IMR-90 (cell line): Measurements from ENCODE around the gene AFG1L. TPM values are rescaled to one million over a fixed set of nuclear protein-coding genes. Genes with fewer than 3 reads are reported as not detected.

Experiments
- ATAC-seq: fragments of 200-7000 bp; cut with Tn5 transposase; 2 replicates; pipeline ENCODE4 v1.9.1; 2020; ENCODE audit warnings: low read depth, mild to moderate bottlenecking, moderate library complexity
- BruUV-seq: library from RNA; stranded (reverse); fragments of 400-500 nt; replicated peaks from 2 replicates; lab custom pipeline; 2021; lab: Mats Ljungman, UMichigan
- CTCF ChIA-PET: fragments of 300-600 bp; formaldehyde crosslinking; extraction: SDS; loops from one replicate; lab custom pipeline; 2021; ENCODE audit warnings: antibody characterized with exemption; lab: Yijun Ruan, JAX
- POLR2A ChIA-PET: fragments of 300-600 bp; sonication (Branson Sonifier 250); formaldehyde crosslinking; loops from one replicate; lab custom pipeline; 2022; ENCODE audit warnings: antibody characterized with exemption; ENCODE audit not compliant: unreplicated experiment; lab: Charles Lee
- DNase-seq: peaks from one replicate; pipeline ENCODE4 v3.0.0; 2013
- H2AFZ ChIP-seq: replicated peaks from 2 replicates; pipeline ENCODE3; 2013; ENCODE audit warnings: low read length, mild to moderate bottlenecking; ENCODE audit not compliant: poor library complexity
- H2AK5ac ChIP-seq: 2 replicates; pipeline ENCODE4 v1.6.1; 2013; ENCODE audit warnings: low read depth, low read length, inconsistent platforms
- H2AK9ac ChIP-seq: replicated peaks from 2 replicates; pipeline ENCODE3; 2013; ENCODE audit warnings: mild to moderate bottlenecking, low read depth, low read length, moderate library complexity; ENCODE audit not compliant: poor library complexity
- H2BK120ac ChIP-seq: 2 replicates; pipeline ENCODE4 v1.6.1; 2013; ENCODE audit warnings: low read depth, low read length, inconsistent platforms
- H2BK15ac ChIP-seq: 3 replicates; pipeline ENCODE4 v1.6.1; 2013; ENCODE audit warnings: low read depth, low read length, inconsistent platforms
- H2BK20ac ChIP-seq: 2 replicates; pipeline ENCODE4 v1.6.1; 2013; ENCODE audit warnings: low read depth, mild to moderate bottlenecking, inconsistent platforms, low read length, moderate library complexity
- H2BK5ac ChIP-seq: 2 replicates; pipeline ENCODE4 v1.6.1; 2013; ENCODE audit warnings: mild to moderate bottlenecking, low read depth, low read length, inconsistent platforms; ENCODE audit not compliant: poor library complexity, severe bottlenecking
- H3K14ac ChIP-seq: replicated peaks from 2 replicates; pipeline ENCODE4 v1.6.1; 2013; ENCODE audit warnings: low read depth, low read length, inconsistent platforms
- H3K18ac ChIP-seq: 2 replicates; pipeline ENCODE4 v1.6.1; 2013; ENCODE audit warnings: low read depth, low read length, control low read depth
- H3K23ac ChIP-seq: 2 replicates; pipeline ENCODE4 v1.6.1; 2013; ENCODE audit warnings: low read depth, low read length, inconsistent platforms
- H3K27ac ChIP-seq: 2 replicates; pipeline ENCODE4 v1.5.1; 2013; ENCODE audit warnings: mild to moderate bottlenecking, control low read depth, low read length; ENCODE audit not compliant: insufficient read depth
- H3K27me3 ChIP-seq: 2 replicates; pipeline ENCODE4 v1.6.1; 2013; ENCODE audit warnings: low read length; ENCODE audit not compliant: control insufficient read depth, insufficient read depth
- H3K36me3 ChIP-seq: 2 replicates; pipeline ENCODE4 v1.6.1; 2013; ENCODE audit warnings: low read length, mixed read lengths; ENCODE audit not compliant: control insufficient read depth, insufficient read depth
- H3K4ac ChIP-seq: 2 replicates; pipeline ENCODE4 v1.6.1; 2013; ENCODE audit warnings: low read depth, low read length, inconsistent platforms
- H3K4me1 ChIP-seq: 2 replicates; pipeline ENCODE4 v1.6.1; 2013; ENCODE audit warnings: low read length, mixed read lengths; ENCODE audit not compliant: control insufficient read depth, insufficient read depth
- H3K4me2 ChIP-seq: 2 replicates; pipeline ENCODE4 v1.6.1; 2013; ENCODE audit warnings: low read depth, mild to moderate bottlenecking, control low read depth, low read length, moderate library complexity
- H3K4me3 ChIP-seq: 2 replicates; pipeline ENCODE4 v1.5.1; 2013; ENCODE audit warnings: low read depth, mild to moderate bottlenecking, control low read depth, low read length, moderate library complexity; ENCODE audit not compliant: insufficient read depth
- H3K56ac ChIP-seq: 2 replicates; pipeline ENCODE4 v1.6.1; 2013; ENCODE audit warnings: low read length, inconsistent platforms; ENCODE audit not compliant: insufficient read depth; ENCODE audit errors: extremely low read depth
- H3K79me1 ChIP-seq, 2 experiments: 2 replicates each; pipeline ENCODE4 v1.6.1; 2013; ENCODE audit warnings: low read length in 2 of 2, inconsistent platforms in 1 of 2, low read depth in 1 of 2
- H3K9ac ChIP-seq: 2 replicates; pipeline ENCODE4 v1.6.1; 2013; ENCODE audit warnings: low read depth, low read length, control low read depth
- H3K9me1 ChIP-seq: 2 replicates; pipeline ENCODE4 v1.6.1; 2013; ENCODE audit warnings: low read length, inconsistent platforms; ENCODE audit not compliant: insufficient read depth
- H3K9me3 ChIP-seq: 2 replicates; pipeline ENCODE4 v1.6.1; 2013; ENCODE audit warnings: low read length; ENCODE audit not compliant: control insufficient read depth, insufficient read depth
- H4K20me1 ChIP-seq: 2 replicates; pipeline ENCODE4 v1.6.1; 2013; ENCODE audit warnings: low read length, inconsistent platforms; ENCODE audit not compliant: insufficient read depth
- H4K5ac ChIP-seq: 2 replicates; pipeline ENCODE4 v1.6.1; 2013; ENCODE audit warnings: mild to moderate bottlenecking, low read depth, low read length, control low read depth
- H4K8ac ChIP-seq, 2 experiments: 2 replicates each; pipeline ENCODE4 v1.6.1; 2013; ENCODE audit warnings: low read depth in 2 of 2, low read length in 2 of 2, control low read depth in 1 of 2, inconsistent platforms in 1 of 2
- H4K91ac ChIP-seq: 2 replicates; pipeline ENCODE4 v1.6.1; 2013; ENCODE audit warnings: low read depth, low read length, inconsistent platforms; ENCODE audit not compliant: insufficient read depth
- ELK1 ChIP-seq: fragments of 150-350 bp; IDR thresholded peaks from 2 replicates; pipeline ENCODE4 v1.6.1; 2016; ENCODE audit warnings: low read depth, mild to moderate bottlenecking, low read length, moderate library complexity, borderline replicate concordance
- MAFK ChIP-seq: IDR thresholded peaks from 2 replicates; pipeline ENCODE4 v1.6.1; 2012; ENCODE audit warnings: low read depth, low read length, improper control_type of control experiment
- MAZ ChIP-seq: IDR thresholded peaks from 2 replicates; pipeline ENCODE4 v1.6.1; 2012; ENCODE audit warnings: low read depth, mild to moderate bottlenecking, low read length, improper control_type of control experiment, moderate library complexity, borderline replicate concordance
- MXI1 ChIP-seq: IDR thresholded peaks from 2 replicates; pipeline ENCODE4 v1.6.1; 2012; ENCODE audit warnings: low read depth, mild to moderate bottlenecking, low read length, moderate library complexity, borderline replicate concordance
- NFE2L2 ChIP-seq: fragments of 150-350 bp; IDR thresholded peaks from 2 replicates; pipeline ENCODE4 v1.6.1; 2016; ENCODE audit warnings: low read depth, mild to moderate bottlenecking, low read length
- POLR2A ChIP-seq: IDR thresholded peaks from 2 replicates; pipeline ENCODE4 v1.6.1; 2012; ENCODE audit warnings: mild to moderate bottlenecking, low read depth, low read length
- RAD21 ChIP-seq: IDR thresholded peaks from 2 replicates; pipeline ENCODE4 v1.6.1; 2012; ENCODE audit warnings: low read length, improper control_type of control experiment
- RCOR1 ChIP-seq: IDR thresholded peaks from 2 replicates; pipeline ENCODE4 v1.6.1; 2012; ENCODE audit warnings: mild to moderate bottlenecking, low read length, improper control_type of control experiment; ENCODE audit not compliant: insufficient replicate concordance
- RFX5 ChIP-seq: IDR thresholded peaks from 2 replicates; pipeline ENCODE4 v1.8.0; 2012; ENCODE audit warnings: low read depth, mild to moderate bottlenecking, low read length, moderate library complexity
- SMC3 ChIP-seq: fragments of 150-350 bp; IDR thresholded peaks from 2 replicates; pipeline ENCODE4 v1.6.1; 2016; ENCODE audit warnings: low read depth, mild to moderate bottlenecking, antibody characterized with exemption, low read length, moderate library complexity
- WGBS, 2 experiments: methylation state at CpG; one replicate each; pipeline versions ENCODE4 v1.1.5 to v1.1.7; 2013; ENCODE audit warnings: missing lambda C conversion rate in 2 of 2; ENCODE audit not compliant: insufficient read length in 1 of 2; ENCODE audit errors: extremely low coverage in 2 of 2; 5-methylcytosine and 5-hydroxymethylcytosine counted together
- dilution Hi-C: fragments of 300-500 bp; cut with HindIII; formaldehyde crosslinking; loops from one replicate; pipeline ENCODE4 v1.14.3; 2018; ENCODE audit warnings: low sequenced_read_pairs; ENCODE audit not compliant: unreplicated experiment
- in situ Hi-C: fragments of 300-500 bp; cut with MboI; formaldehyde crosslinking; loops from 3 replicates; pipeline ENCODE4 v1.14.3; 2019; ENCODE audit warnings: low sequenced_read_pairs, inconsistent platforms, mixed read lengths
- intact Hi-C: fragments of 100-400 bp; cut with micrococcal nuclease; formaldehyde crosslinking; loops from 2 replicates; pipeline ENCODE4 v1.10.0; 2022
- polyA plus RNA-seq, 3 experiments: library from polyadenylated mRNA; depleted of rRNA; stranded (reverse); fragments of >200 nt; gene quantifications; 2 replicates each; pipeline ENCODE4 v1.2.3, GENCODE V29; 2012; ENCODE audit warnings: low replicate concordance in 1 of 3
- total RNA-seq: library from RNA; depleted of rRNA; stranded (reverse); fragments of >200 nt; gene quantifications from 2 replicates; pipeline ENCODE4 v1.2.3, GENCODE V29; 2012
- TF ChIP-seq, protein P1 (sequence below): fragments of 150-350 bp; IDR thresholded peaks from 2 replicates; pipeline ENCODE4 v1.6.1; 2017; ENCODE audit warnings: mild to moderate bottlenecking, antibody characterized with exemption, low read length, low read depth
- TF ChIP-seq, protein P2 (sequence below): conservative IDR thresholded peaks from 2 replicates; pipeline ENCODE4 v1.5.1; 2012; ENCODE audit warnings: mild to moderate bottlenecking, low read depth, low read length, improper control_type of control experiment

AFG1L gene
- total and polyA plus RNA-seq, 2 of the 4 experiments (the other 2 are of a cell fraction): 1.0 to 2.0 TPM

DNA sequence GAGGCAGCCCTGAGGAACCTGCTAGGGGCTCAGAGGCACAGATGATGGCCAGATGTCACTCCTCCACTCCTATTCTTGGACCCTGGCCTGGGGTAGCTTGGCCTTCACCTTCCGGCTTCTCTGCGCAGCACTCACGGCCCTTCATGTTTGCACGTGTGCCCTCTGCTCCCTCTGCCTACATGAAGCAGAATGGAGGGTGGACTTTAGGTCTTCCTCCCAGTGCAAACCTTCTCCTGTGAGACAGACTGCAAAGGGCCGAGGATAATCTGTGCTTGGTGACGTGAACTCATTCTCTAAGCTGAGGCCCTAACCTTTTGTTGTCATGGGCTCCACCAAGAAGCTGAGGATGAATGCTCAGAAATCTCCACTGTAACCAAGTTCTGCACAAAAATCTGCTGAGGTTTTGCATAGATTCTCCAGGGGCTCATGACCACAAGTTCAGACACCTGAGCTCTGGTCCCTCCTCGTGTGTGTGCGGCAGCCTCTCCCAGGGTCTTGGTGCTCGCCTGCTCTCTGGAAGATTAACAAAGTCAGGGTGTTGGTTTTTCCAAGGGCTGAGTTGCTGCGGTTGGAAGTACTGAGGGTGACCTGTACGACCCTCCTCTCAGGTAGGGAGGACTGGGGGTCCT is 240.4 kb downstream of the AFG1L start:
- no peak overlapping the region for H4K8ac ChIP-seq
- H3K14ac ChIP-seq: no peak overlapping the region
- no peak overlapping the region for H2BK120ac ChIP-seq
- H3K27me3 ChIP-seq: peaks cover 11% of the 10 kb centered on the region; the same call in 1 of the 2 replicates
- in situ Hi-C loops: loop anchor here (25.0 kb wide), 1 partner anchor 852 kb away; the partner anchor contains the start of gene CD164
- H3K4me1 ChIP-seq: no peaks in the 10 kb centered on the region
- 100% methylated on average over 1 of the region's 11 CpGs; no CpG with 5 or more reads in 1 of the 2 experiments for WGBS, 2 experiments
- H3K4ac ChIP-seq: no peak overlapping the region
- no peak overlapping the region for H3K4me3 ChIP-seq
- no peak overlapping the region for H3K9ac ChIP-seq
- no peak overlapping the region for H4K91ac ChIP-seq
- no peaks in the 10 kb centered on the region for H3K79me1 ChIP-seq
- H4K5ac ChIP-seq: no peak overlapping the region
- dilution Hi-C loops: loop anchor here (25.0 kb wide), 1 partner anchor 527 kb away; no protein-coding TSS in a partner anchor
- no peak overlapping the region for H3K23ac ChIP-seq
- H2BK5ac ChIP-seq: no peak overlapping the region
- H2AK5ac ChIP-seq: no peak overlapping the region
- intact Hi-C loops: no loop called here
- ChIA-PET CTCF (interaction anchor here (0.6 to 1.5 kb wide), 4 partner anchors 358 to 1033 kb away, joined by 3 to 5 read pairs (median 4); no protein-coding TSS in a partner anchor), POLR2A (no interaction called here)
- no peak overlapping the region for H2AFZ ChIP-seq
- no peak overlapping the region for H3K27ac ChIP-seq
- no peak for ATAC-seq
- no peaks in the 10 kb centered on the region for H3K36me3 ChIP-seq
- no peaks in the 10 kb centered on the region; the same call in 1 of the 2 replicates for H3K9me1 ChIP-seq
- no peak for DNase-seq
- H3K18ac ChIP-seq: no peak overlapping the region
- H3K56ac ChIP-seq: no peak overlapping the region
- H3K9me3 ChIP-seq: no peaks in the 10 kb centered on the region
- H4K20me1 ChIP-seq: no peaks in the 10 kb centered on the region
- H3K4me2 ChIP-seq: no peak overlapping the region
- BruUV-seq: no TSS peak
- no peak overlapping the region for H2AK9ac ChIP-seq
- H2BK20ac ChIP-seq: no peak overlapping the region
- H2BK15ac ChIP-seq: no peak overlapping the region
- TF ChIP-seq MXI1 (no peak), POLR2A (no peak), SMC3 (no peak), RCOR1 (no peak), RFX5 (no peak), MAFK (no peak), MAZ (no peak), ELK1 (no peak), RAD21 (no peak), NFE2L2 (no peak)
- TF ChIP-seq, protein P1, sequence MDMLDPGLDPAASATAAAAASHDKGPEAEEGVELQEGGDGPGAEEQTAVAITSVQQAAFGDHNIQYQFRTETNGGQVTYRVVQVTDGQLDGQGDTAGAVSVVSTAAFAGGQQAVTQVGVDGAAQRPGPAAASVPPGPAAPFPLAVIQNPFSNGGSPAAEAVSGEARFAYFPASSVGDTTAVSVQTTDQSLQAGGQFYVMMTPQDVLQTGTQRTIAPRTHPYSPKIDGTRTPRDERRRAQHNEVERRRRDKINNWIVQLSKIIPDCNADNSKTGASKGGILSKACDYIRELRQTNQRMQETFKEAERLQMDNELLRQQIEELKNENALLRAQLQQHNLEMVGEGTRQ: no peak
- TF ChIP-seq, protein P2, sequence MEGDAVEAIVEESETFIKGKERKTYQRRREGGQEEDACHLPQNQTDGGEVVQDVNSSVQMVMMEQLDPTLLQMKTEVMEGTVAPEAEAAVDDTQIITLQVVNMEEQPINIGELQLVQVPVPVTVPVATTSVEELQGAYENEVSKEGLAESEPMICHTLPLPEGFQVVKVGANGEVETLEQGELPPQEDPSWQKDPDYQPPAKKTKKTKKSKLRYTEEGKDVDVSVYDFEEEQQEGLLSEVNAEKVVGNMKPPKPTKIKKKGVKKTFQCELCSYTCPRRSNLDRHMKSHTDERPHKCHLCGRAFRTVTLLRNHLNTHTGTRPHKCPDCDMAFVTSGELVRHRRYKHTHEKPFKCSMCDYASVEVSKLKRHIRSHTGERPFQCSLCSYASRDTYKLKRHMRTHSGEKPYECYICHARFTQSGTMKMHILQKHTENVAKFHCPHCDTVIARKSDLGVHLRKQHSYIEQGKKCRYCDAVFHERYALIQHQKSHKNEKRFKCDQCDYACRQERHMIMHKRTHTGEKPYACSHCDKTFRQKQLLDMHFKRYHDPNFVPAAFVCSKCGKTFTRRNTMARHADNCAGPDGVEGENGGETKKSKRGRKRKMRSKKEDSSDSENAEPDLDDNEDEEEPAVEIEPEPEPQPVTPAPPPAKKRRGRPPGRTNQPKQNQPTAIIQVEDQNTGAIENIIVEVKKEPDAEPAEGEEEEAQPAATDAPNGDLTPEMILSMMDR: no peak
